HepG2 (cell line): ENCODE measurements around the gene CACNB4. TPM values are rescaled to one million over a fixed set of nuclear protein-coding genes. Genes with fewer than 3 reads are reported as not detected.

Experiments
- ATAC-seq: fragments of 200-7000 bp; cut with Tn5 transposase; 3 replicates; pipeline ENCODE4 v1.9.1; 2020; ENCODE audit warnings: mild to moderate bottlenecking, moderate library complexity
- BruUV-seq: library from RNA; stranded (reverse); fragments of 400-500 nt; replicated peaks from 2 replicates; lab custom pipeline; 2021; lab: Mats Ljungman, UMichigan
- CTCF ChIA-PET: fragments of 300-600 bp; formaldehyde crosslinking; extraction: SDS; loops from one replicate; lab custom pipeline; 2021; ENCODE audit warnings: low total read pairs, inconsistent platforms, low intra/inter-chr PET ratio; lab: Yijun Ruan, JAX
- POLR2A ChIA-PET: fragments of 350-600 bp; sonication (Branson Sonifier 250); formaldehyde crosslinking; loops from one replicate; lab custom pipeline; 2020; ENCODE audit warnings: antibody characterized with exemption, inconsistent platforms; lab: Yijun Ruan, JAX
- DNase-seq: peaks from one replicate; pipeline ENCODE4 v3.0.0-alpha.2; 2015; ENCODE audit warnings: low spot score
- FAIRE-seq: peaks from 3 replicates; lab custom pipeline; 2011; peaks lifted over from hg19 to GRCh38; lab: Jason Lieb, UNC
- H2AFZ ChIP-seq: one replicate; pipeline ENCODE4 v1.6.1; 2011; ENCODE audit warnings: low read length, inconsistent platforms
- H3K27ac ChIP-seq: fragments of 300-600 bp; 3 replicates; pipeline ENCODE4 v1.8.0; 2011; ENCODE audit warnings: mixed run types, mild to moderate bottlenecking, mixed read lengths, low read length, inconsistent platforms; ENCODE audit not compliant: insufficient read depth; ENCODE audit errors: extremely low read length
- H3K27me3 ChIP-seq, 2 experiments: fragments of 200-600 bp in 1 of 2; 2 replicates in 1 of 2; 3 replicates in 1 of 2; pipeline versions ENCODE4 v1.6.0 to v1.8.0; 2011; ENCODE audit warnings: low read length in 2 of 2, mild to moderate bottlenecking in 2 of 2, moderate library complexity in 2 of 2, inconsistent platforms in 1 of 2; ENCODE audit not compliant: insufficient read depth in 2 of 2, control insufficient read depth in 1 of 2
- H3K36me3 ChIP-seq, 2 experiments: fragments of 200-600 bp in 1 of 2; replicated peaks in 1 of 2; 2 replicates in 1 of 2; 3 replicates in 1 of 2; pipeline versions ENCODE4 v1.5.1 to v1.8.0; 2011; ENCODE audit warnings: low read length in 2 of 2, inconsistent platforms in 1 of 2; ENCODE audit not compliant: insufficient read depth in 2 of 2, control insufficient read depth in 1 of 2
- H3K4me1 ChIP-seq: 2 replicates; pipeline ENCODE4 v1.5.1; 2012; ENCODE audit warnings: low read length, inconsistent platforms; ENCODE audit not compliant: insufficient read depth
- H3K4me2 ChIP-seq: 2 replicates; pipeline ENCODE4 v1.6.0; 2011; ENCODE audit warnings: low read depth, low read length, inconsistent platforms
- H3K4me3 ChIP-seq, 3 experiments: fragments of 200-600 bp in 1 of 3; sonication (generic), shearing (Covaris generic) in 1 of 3; replicated peaks in 1 of 3; 2 replicates each; pipeline ENCODE4 v1.5.1; 2011 to 2016; ENCODE audit warnings: low read length in 3 of 3, inconsistent platforms in 2 of 3, low read depth in 2 of 3, mild to moderate bottlenecking in 2 of 3, control low read depth in 1 of 3, mixed read lengths in 1 of 3; ENCODE audit not compliant: insufficient read depth in 1 of 3
- H3K79me2 ChIP-seq: one replicate; pipeline ENCODE4 v1.6.1; 2011; ENCODE audit warnings: low read length, inconsistent platforms; ENCODE audit not compliant: insufficient read depth
- H3K9ac ChIP-seq: 2 replicates; pipeline ENCODE4 v1.6.0; 2011; ENCODE audit warnings: mild to moderate bottlenecking, low read depth, low read length, inconsistent platforms; ENCODE audit not compliant: insufficient read depth
- H3K9me3 ChIP-seq: 2 replicates; pipeline ENCODE4 v1.5.1; 2012; ENCODE audit warnings: mild to moderate bottlenecking, low read length
- H4K20me1 ChIP-seq: 2 replicates; pipeline ENCODE4 v1.6.0; 2011; ENCODE audit warnings: inconsistent platforms, mild to moderate bottlenecking, low read length, moderate library complexity; ENCODE audit not compliant: insufficient read depth
- BCL3 ChIP-seq: sonication (generic); formaldehyde crosslinking; IDR thresholded peaks from 2 replicates; pipeline ENCODE4 v1.5.1; 2020; ENCODE audit warnings: mild to moderate bottlenecking, missing genetic modification reagents, moderate library complexity
- ETV6 ChIP-seq: sonication (generic); formaldehyde crosslinking; conservative IDR thresholded peaks from 2 replicates; pipeline ENCODE4 v1.4.0; 2020; ENCODE audit warnings: missing genetic modification reagents
- FOXK1 ChIP-seq: sonication (generic); formaldehyde crosslinking; IDR thresholded peaks from 2 replicates; pipeline ENCODE4 v1.4.0; 2020; ENCODE audit warnings: low read depth, missing genetic modification reagents, borderline replicate concordance
- GZF1 ChIP-seq: sonication (generic); formaldehyde crosslinking; IDR thresholded peaks from 2 replicates; pipeline ENCODE4 v1.5.1; 2020; ENCODE audit warnings: mild to moderate bottlenecking, missing genetic modification reagents
- HMGXB4 ChIP-seq, 2 experiments: sonication (generic) in 1 of 2; formaldehyde crosslinking in 1 of 2; IDR thresholded peaks; 2 replicates each; pipeline versions ENCODE4 v1.4.0 to v1.6.1; 2018 to 2020; ENCODE audit warnings: missing genetic modification reagents in 2 of 2, borderline replicate concordance in 1 of 2, low read depth in 1 of 2, mild to moderate bottlenecking in 1 of 2, missing biosample characterization in 1 of 2
- HOXA3 ChIP-seq: sonication (generic); formaldehyde crosslinking; IDR thresholded peaks from 2 replicates; pipeline ENCODE4 v1.5.0; 2020; ENCODE audit warnings: missing genetic modification reagents
- MTF1 ChIP-seq: sonication (generic); formaldehyde crosslinking; IDR thresholded peaks from 2 replicates; pipeline ENCODE4 v1.5.0; 2020; ENCODE audit warnings: missing genetic modification reagents
- PLRG1 ChIP-seq: fragments of 450-650 bp; conservative IDR thresholded peaks from 2 replicates; pipeline ENCODE4 v1.6.1; 2016
- RARA ChIP-seq: IDR thresholded peaks from 2 replicates; pipeline ENCODE4 v1.6.1; 2016; ENCODE audit warnings: missing genetic modification reagents, missing compliant biosample characterization
- TBX2 ChIP-seq: sonication (generic); formaldehyde crosslinking; IDR thresholded peaks from 2 replicates; pipeline ENCODE4 v1.5.0; 2020; ENCODE audit warnings: missing genetic modification reagents, mild to moderate bottlenecking, borderline replicate concordance
- UBTF ChIP-seq: sonication (generic); formaldehyde crosslinking; IDR thresholded peaks from 2 replicates; pipeline ENCODE4 v1.4.0; 2020; ENCODE audit warnings: mild to moderate bottlenecking, missing genetic modification reagents
- ZNF510 ChIP-seq: sonication (generic); formaldehyde crosslinking; IDR thresholded peaks from 2 replicates; pipeline ENCODE4 v1.4.0; 2020; ENCODE audit warnings: low read depth, mild to moderate bottlenecking, missing genetic modification reagents
- ZNF564 ChIP-seq: sonication (generic); formaldehyde crosslinking; IDR thresholded peaks from 2 replicates; pipeline ENCODE4 v1.8.1; 2023; ENCODE audit warnings: mild to moderate bottlenecking, missing genetic modification reagents
- ZNF687 ChIP-seq: sonication (generic); formaldehyde crosslinking; IDR thresholded peaks from 2 replicates; pipeline ENCODE4 v1.5.1; 2020; ENCODE audit warnings: mild to moderate bottlenecking, missing genetic modification reagents, moderate library complexity
- ZNF839 ChIP-seq: sonication (generic); formaldehyde crosslinking; IDR thresholded peaks from 2 replicates; pipeline ENCODE4 v1.4.0; 2020; ENCODE audit warnings: missing genetic modification reagents, mild to moderate bottlenecking, borderline replicate concordance
- WGBS: methylation state at CpG from one replicate; pipeline ENCODE4 v1.1.6; 2017; ENCODE audit warnings: low lambda C conversion rate; 5-methylcytosine and 5-hydroxymethylcytosine counted together
- in situ Hi-C: cut with HindIII; loops from 2 replicates; pipeline ENCODE4 v1.10.0; 2017; ENCODE audit warnings: low pct_unique_long_range_greater_than_20kb; ENCODE audit not compliant: extremely low pct_ligation_motif_present
- intact Hi-C: fragments of 100-400 bp; cut with micrococcal nuclease; formaldehyde crosslinking; loops from one replicate; pipeline ENCODE4 v1.10.0; 2022; ENCODE audit not compliant: unreplicated experiment
- polyA plus RNA-seq, 8 experiments: library from polyadenylated mRNA; depleted of rRNA in 3 of 8; stranded (reverse) in 7 of 8; unstranded in 1 of 8; fragments of >200 nt; fragmentation: Illumina TruSeq in 4 of 8; extraction: Trizol in 4 of 8; gene quantifications; 2 replicates each; pipeline versions ENCODE4 v1.2.1 to v1.2.3, GENCODE V29; 2011 to 2016; ENCODE audit warnings: low read depth in 4 of 8, missing spikeins in 1 of 8, mixed read lengths in 1 of 8; ENCODE audit not compliant: insufficient read depth in 1 of 8
- total RNA-seq, 5 experiments: library from RNA; depleted of rRNA; stranded (reverse); fragments of >200 nt; fragmentation: Illumina TruSeq; extraction: Trizol; gene quantifications; 2 replicates each; pipeline ENCODE4 v1.2.3, GENCODE V29; 2016; ENCODE audit warnings: low read depth in 1 of 5

CACNB4 gene
- total and polyA plus RNA-seq, 2 of the 13 experiments (the other 11 are each of a cell fraction or from before 2014, with no cell fraction given): 5.1 to 14.3 TPM

GRCh38 chr2:152038441-152038958 is 60.3 kb downstream of the CACNB4 start:
- Histone ChIP-seq H3K9me3 (no peaks in the 10 kb centered on the region), H4K20me1 (no peaks in the 10 kb centered on the region), H3K79me2 (no peaks in the 10 kb centered on the region), H3K9ac (no peak overlapping the region), H3K36me3 (no peaks in the 10 kb centered on the region), H2AFZ (no peak overlapping the region), H3K4me3 (peak overlapping the region in 1 of 3 experiments; percentile 25; a peak in 1 of 6 replicates), H3K4me1 (no peaks in the 10 kb centered on the region), H3K4me2 (peak overlapping the region; percentile 41; the same call in 1 of the 2 replicates), H3K27ac (no peak overlapping the region), H3K27me3 (peaks cover 2 to 24% of the 10 kb centered on the region in 2 experiments; a peak in 3 of 5 replicates)
- in situ Hi-C loops (loop anchor here (10.0 to 25.0 kb wide), 3 partner anchors 136 to 1449 kb away; partner anchors contain the start of genes RPRM and STAM2), intact Hi-C loops (loop anchor here (5.0 to 10.0 kb wide), 3 partner anchors 119 to 1246 kb away; partner anchors contain the start of gene FMNL2)
- POLR2A ChIA-PET: no interaction called here
- 13% methylated on average over 5 of the region's 5 CpGs for WGBS
- FAIRE-seq (no peak), DNase-seq (no peak), ATAC-seq (peak; percentile 64)
- CTCF ChIA-PET: no interaction called here
- BruUV-seq: no TSS peak
- TF ChIP-seq HMGXB4 (CRISPR knock-in tag; IDR thresholded peaks at IDR 0.05; ENCODE audit: borderline replicate concordance in 1 of 2, low read depth in 1 of 2) (no peak), UBTF (CRISPR knock-in tag) (no peak), RARA (CRISPR knock-in tag) (no peak), FOXK1 (CRISPR knock-in tag) (no peak), ZNF564 (CRISPR knock-in tag) (no peak), ETV6 (CRISPR knock-in tag) (no peak), BCL3 (CRISPR knock-in tag) (no peak), PLRG1 (no peak), ZNF687 (CRISPR knock-in tag) (no peak), GZF1 (CRISPR knock-in tag) (no peak), HOXA3 (CRISPR knock-in tag) (no peak), MTF1 (CRISPR knock-in tag) (no peak), ZNF839 (CRISPR knock-in tag) (no peak), ZNF510 (no peak), TBX2 (CRISPR knock-in tag) (no peak)
